Measurements from ENCODE around the gene FNBP1. TPM values are rescaled to one million over a fixed set of nuclear protein-coding genes. Genes with fewer than 3 reads are reported as not detected.
"Not testable (repeated sequence)": the region's sequence is repeated elsewhere in the genome, so short reads cannot be mapped to it uniquely, and the experiment has no call there.

Gene FNBP1
- total RNA-seq, 1 donor from 2014 or later, result 12.1 TPM

- TF ChIP-seq CTCF (IDR thresholded peaks at IDR 0.05; ENCODE audit: insufficient read depth, low read length, poor library complexity, severe bottlenecking), result no peak
- no peaks in the 10 kb centered on the region for H3K36me3 ChIP-seq (ENCODE audit: control insufficient read depth, insufficient read depth, low read length)
Observed at GRCh38 chr9:130022566-130023143, 20.3 kb downstream of the FNBP1 start.

GRCh38 chr9:130021842-130022241 is 21.1 kb downstream of the FNBP1 start:
- not testable (repeated sequence) for DNase-seq (ENCODE audit: low read depth); H3K36me3 ChIP-seq (ENCODE audit: control insufficient read depth, insufficient read depth, low read length)

More at GRCh38 chr9:130022566-130023143, 20.3 kb downstream of the FNBP1 start:
- DNase-seq (ENCODE audit: low read depth), result no peak
- Histone ChIP-seq H3K27me3 (ENCODE audit: control insufficient read depth, insufficient read depth, low read length) (no peaks in the 10 kb centered on the region), H3K4me3 (ENCODE audit: low read depth, low read length) (no peak overlapping the region)

GRCh38 chr9:130021123-130021522 is 21.9 kb downstream of the FNBP1 start:
- TF ChIP-seq CTCF (IDR thresholded peaks at IDR 0.05; ENCODE audit: insufficient read depth, low read length, poor library complexity, severe bottlenecking), result no peak
- DNase-seq (ENCODE audit: low read depth), result no peak
- H3K36me3 ChIP-seq (ENCODE audit: control insufficient read depth, insufficient read depth, low read length), result no peaks in the 10 kb centered on the region
- H3K4me3 ChIP-seq (ENCODE audit: low read depth, low read length), result no peak overlapping the region
- H3K27me3 ChIP-seq (ENCODE audit: control insufficient read depth, insufficient read depth, low read length), result no peaks in the 10 kb centered on the region

More at GRCh38 chr9:130021842-130022241, 21.1 kb downstream of the FNBP1 start:
- H3K27me3 ChIP-seq (ENCODE audit: control insufficient read depth, insufficient read depth, low read length); H3K4me3 ChIP-seq (ENCODE audit: low read depth, low read length): not testable (repeated sequence)

- no peaks in the 10 kb centered on the region for H3K36me3 ChIP-seq (ENCODE audit: control insufficient read depth, insufficient read depth, low read length)
- TF ChIP-seq CTCF (IDR thresholded peaks at IDR 0.05; ENCODE audit: insufficient read depth, low read length, poor library complexity, severe bottlenecking), result no peak
- H3K27me3 ChIP-seq (ENCODE audit: control insufficient read depth, insufficient read depth, low read length), result no peaks in the 10 kb centered on the region
- no peak for DNase-seq (ENCODE audit: low read depth)
- H3K4me3 ChIP-seq (ENCODE audit: low read depth, low read length), result no peak overlapping the region
Observed at GRCh38 chr9:130020618-130021017, 22.4 kb downstream of the FNBP1 start.

- H3K27me3 ChIP-seq (ENCODE audit: control insufficient read depth, insufficient read depth, low read length), result no peaks in the 10 kb centered on the region
- no peak for TF ChIP-seq CTCF (IDR thresholded peaks at IDR 0.05; ENCODE audit: insufficient read depth, low read length, poor library complexity, severe bottlenecking)
- H3K4me3 ChIP-seq (ENCODE audit: low read depth, low read length), result no peak overlapping the region
- no peak for DNase-seq (ENCODE audit: low read depth)
- no peaks in the 10 kb centered on the region for H3K36me3 ChIP-seq (ENCODE audit: control insufficient read depth, insufficient read depth, low read length)
Observed at GRCh38 chr9:130018265-130018664, 24.7 kb downstream of the FNBP1 start.

- not testable (repeated sequence) for H3K27me3 ChIP-seq (ENCODE audit: control insufficient read depth, insufficient read depth, low read length); DNase-seq (ENCODE audit: low read depth); H3K4me3 ChIP-seq (ENCODE audit: low read depth, low read length); H3K36me3 ChIP-seq (ENCODE audit: control insufficient read depth, insufficient read depth, low read length)
Observed at GRCh38 chr9:130017510-130017909, 25.5 kb downstream of the FNBP1 start.

- H3K27me3 ChIP-seq (ENCODE audit: control insufficient read depth, insufficient read depth, low read length), result no peaks in the 10 kb centered on the region
- no peak for DNase-seq (ENCODE audit: low read depth)
- H3K36me3 ChIP-seq (ENCODE audit: control insufficient read depth, insufficient read depth, low read length), result no peaks in the 10 kb centered on the region
- H3K4me3 ChIP-seq (ENCODE audit: low read depth, low read length), result no peak overlapping the region
- TF ChIP-seq CTCF (IDR thresholded peaks at IDR 0.05; ENCODE audit: insufficient read depth, low read length, poor library complexity, severe bottlenecking), result no peak
Observed at GRCh38 chr9:130017076-130017475, 25.9 kb downstream of the FNBP1 start.
